H9 (cell line): ENCODE measurements around the gene SGSM2. TPM values are rescaled to one million over a fixed set of nuclear protein-coding genes. Genes with fewer than 3 reads are reported as not detected.

ENCODE experiments used
- DNase-seq: peaks from one replicate; pipeline ENCODE4 v3.0.0-alpha.2; 2017
- H2AFZ ChIP-seq: one replicate; pipeline ENCODE4 v1.6.1; 2013; ENCODE audit warnings: mild to moderate bottlenecking, low read length, control low read depth, moderate library complexity
- H2AK5ac ChIP-seq: 2 replicates; pipeline ENCODE4 v1.6.1; 2013; ENCODE audit warnings: low read length, control low read depth, mixed read lengths; ENCODE audit not compliant: insufficient read length
- H2BK120ac ChIP-seq: one replicate; pipeline ENCODE4 v1.6.1; 2013; ENCODE audit warnings: low read depth, mild to moderate bottlenecking, low read length, control low read depth, inconsistent platforms; ENCODE audit not compliant: poor library complexity, severe bottlenecking
- H2BK12ac ChIP-seq: 2 replicates; pipeline ENCODE4 v1.6.1; 2013; ENCODE audit warnings: low read length, control low read depth, mixed read lengths, low read depth; ENCODE audit not compliant: insufficient read length
- H2BK15ac ChIP-seq: 2 replicates; pipeline ENCODE4 v1.6.1; 2013; ENCODE audit warnings: low read depth, low read length, control low read depth
- H2BK20ac ChIP-seq: one replicate; pipeline ENCODE4 v1.6.1; 2013; ENCODE audit warnings: low read depth, mild to moderate bottlenecking, low read length, control low read depth, inconsistent platforms; ENCODE audit not compliant: poor library complexity, severe bottlenecking
- H2BK5ac ChIP-seq: 2 replicates; pipeline ENCODE4 v1.6.1; 2013; ENCODE audit warnings: low read length, control low read depth, mixed read lengths; ENCODE audit not compliant: insufficient read length
- H3K14ac ChIP-seq: 2 replicates; pipeline ENCODE4 v1.6.1; 2013; ENCODE audit warnings: low read length, control low read depth; ENCODE audit not compliant: insufficient read depth
- H3K18ac ChIP-seq: 2 replicates; pipeline ENCODE4 v1.6.1; 2013; ENCODE audit warnings: low read depth, mild to moderate bottlenecking, mixed read lengths, low read length, control low read depth; ENCODE audit not compliant: insufficient read length
- H3K23ac ChIP-seq: 2 replicates; pipeline ENCODE4 v1.6.1; 2013; ENCODE audit warnings: low read length, control low read depth, mixed read lengths, low read depth; ENCODE audit not compliant: insufficient read length
- H3K23me2 ChIP-seq: 2 replicates; pipeline ENCODE4 v1.6.1; 2013; ENCODE audit warnings: low read depth, mild to moderate bottlenecking, mixed read lengths, low read length, control low read depth; ENCODE audit not compliant: insufficient read length, poor library complexity, severe bottlenecking
- H3K27ac ChIP-seq: 2 replicates; pipeline ENCODE4 v1.5.1; 2013; ENCODE audit warnings: low read length, control low read depth, mixed read lengths, low read depth; ENCODE audit not compliant: insufficient read length
- H3K27me3 ChIP-seq: 2 replicates; pipeline ENCODE4 v1.6.1; 2013; ENCODE audit warnings: low read length, control low read depth, inconsistent platforms; ENCODE audit not compliant: insufficient read depth
- H3K4ac ChIP-seq: 2 replicates; pipeline ENCODE4 v1.6.1; 2013; ENCODE audit warnings: low read depth, mild to moderate bottlenecking, control low read depth, inconsistent platforms, low read length, moderate library complexity
- H3K4me1 ChIP-seq: 2 replicates; pipeline ENCODE4 v1.6.1; 2013; ENCODE audit warnings: low read length, control low read depth, inconsistent platforms; ENCODE audit not compliant: insufficient read depth
- H3K4me2 ChIP-seq: 2 replicates; pipeline ENCODE4 v1.6.1; 2013; ENCODE audit warnings: low read length, control low read depth, mixed read lengths; ENCODE audit not compliant: insufficient read length, insufficient read depth
- H3K56ac ChIP-seq: 2 replicates; pipeline ENCODE4 v1.6.1; 2013; ENCODE audit warnings: low read depth, mild to moderate bottlenecking, mixed read lengths, low read length, control low read depth; ENCODE audit not compliant: insufficient read length
- H3K79me1 ChIP-seq: 2 replicates; pipeline ENCODE4 v1.6.1; 2013; ENCODE audit warnings: low read depth, mild to moderate bottlenecking, moderate library complexity, low read length, control low read depth, inconsistent platforms; ENCODE audit not compliant: insufficient read depth, poor library complexity, severe bottlenecking
- H3K79me2 ChIP-seq: 2 replicates; pipeline ENCODE4 v1.6.1; 2013; ENCODE audit warnings: low read length, control low read depth, inconsistent platforms; ENCODE audit not compliant: insufficient read depth
- H3K9ac ChIP-seq: 2 replicates; pipeline ENCODE4 v1.6.1; 2013; ENCODE audit warnings: low read length, control low read depth, mixed read lengths; ENCODE audit not compliant: insufficient read length; ENCODE audit errors: extremely low read depth
- H3K9me3 ChIP-seq: one replicate; pipeline ENCODE4 v1.6.1; 2013; ENCODE audit warnings: low read depth, low read length, inconsistent platforms; ENCODE audit not compliant: control insufficient read depth
- H3T11ph ChIP-seq: one replicate; pipeline ENCODE4 v1.6.1; 2013; ENCODE audit warnings: mild to moderate bottlenecking, low read length, control low read depth, inconsistent platforms
- H4K20me1 ChIP-seq: one replicate; pipeline ENCODE4 v1.6.1; 2013; ENCODE audit not compliant: control insufficient read depth, insufficient read length, insufficient read depth
- H4K5ac ChIP-seq: 2 replicates; pipeline ENCODE4 v1.6.1; 2013; ENCODE audit warnings: low read depth, mild to moderate bottlenecking, mixed read lengths, low read length, control low read depth; ENCODE audit not compliant: insufficient read length
- H4K8ac ChIP-seq: replicated peaks from 2 replicates; pipeline ENCODE4 v1.6.1; 2013; ENCODE audit warnings: low read length, control low read depth, mixed read lengths, low read depth; ENCODE audit not compliant: insufficient read length
- H4K91ac ChIP-seq: 2 replicates; pipeline ENCODE4 v1.6.1; 2013; ENCODE audit warnings: low read depth, mild to moderate bottlenecking, moderate library complexity, mixed read lengths, low read length, control low read depth; ENCODE audit not compliant: insufficient read length
- H3K27ac Mint-ChIP-seq, 3 experiments: 2 replicates in 2 of 3; 3 replicates in 1 of 3; pipeline ENCODE4 v1.8.0; 2020 to 2021; ENCODE audit warnings: mixed read lengths in 3 of 3, mild to moderate bottlenecking in 1 of 3, moderate library complexity in 1 of 3
- H3K27me3 Mint-ChIP-seq: 2 replicates; pipeline ENCODE4 v1.8.0; 2021; ENCODE audit warnings: low read depth, mild to moderate bottlenecking, moderate library complexity, mixed read lengths
- H3K36me3 Mint-ChIP-seq, 3 experiments: 2 replicates in 2 of 3; 3 replicates in 1 of 3; pipeline ENCODE4 v1.8.0; 2020 to 2021; ENCODE audit warnings: low read depth in 3 of 3, mixed read lengths in 3 of 3; ENCODE audit not compliant: insufficient read depth in 1 of 3
- H3K4me1 Mint-ChIP-seq, 2 experiments: 2 replicates each; pipeline ENCODE4 v1.8.0; 2020; ENCODE audit warnings: mixed read lengths in 2 of 2
- H3K4me3 Mint-ChIP-seq, 2 experiments: 2 replicates in 1 of 2; 3 replicates in 1 of 2; pipeline ENCODE4 v1.8.0; 2020 to 2021; ENCODE audit warnings: mild to moderate bottlenecking in 2 of 2, mixed read lengths in 2 of 2, moderate library complexity in 1 of 2
- H3K9me3 Mint-ChIP-seq, 2 experiments: 2 replicates in 1 of 2; 3 replicates in 1 of 2; pipeline ENCODE4 v1.8.0; 2020; ENCODE audit warnings: mild to moderate bottlenecking in 2 of 2, mixed read lengths in 2 of 2, moderate library complexity in 1 of 2
- WGBS: extraction: QIAGEN DNeasy Blood & Tissue Kit; methylation state at CpG from one replicate; pipeline ENCODE4 v1.1.7; 2013; ENCODE audit warnings: missing lambda C conversion rate, low lambda C conversion rate, mixed read lengths; ENCODE audit not compliant: insufficient read length; ENCODE audit errors: extremely low coverage; 5-methylcytosine and 5-hydroxymethylcytosine counted together
- total RNA-seq: library from RNA; stranded (reverse); gene quantifications from 2 replicates; pipeline ENCODE4 v1.2.1, GENCODE V29; 2021
- TF ChIP-seq, protein P1 (sequence below): fragments of 200-600 bp; sonication (generic); conservative IDR thresholded peaks from 3 replicates; pipeline ENCODE4 v1.8.0; 2021; ENCODE audit warnings: antibody characterized with exemption, mild to moderate bottlenecking

SGSM2 gene
- total RNA-seq, 1 experiment from 2014 or later, result 45.6 TPM

DNA sequence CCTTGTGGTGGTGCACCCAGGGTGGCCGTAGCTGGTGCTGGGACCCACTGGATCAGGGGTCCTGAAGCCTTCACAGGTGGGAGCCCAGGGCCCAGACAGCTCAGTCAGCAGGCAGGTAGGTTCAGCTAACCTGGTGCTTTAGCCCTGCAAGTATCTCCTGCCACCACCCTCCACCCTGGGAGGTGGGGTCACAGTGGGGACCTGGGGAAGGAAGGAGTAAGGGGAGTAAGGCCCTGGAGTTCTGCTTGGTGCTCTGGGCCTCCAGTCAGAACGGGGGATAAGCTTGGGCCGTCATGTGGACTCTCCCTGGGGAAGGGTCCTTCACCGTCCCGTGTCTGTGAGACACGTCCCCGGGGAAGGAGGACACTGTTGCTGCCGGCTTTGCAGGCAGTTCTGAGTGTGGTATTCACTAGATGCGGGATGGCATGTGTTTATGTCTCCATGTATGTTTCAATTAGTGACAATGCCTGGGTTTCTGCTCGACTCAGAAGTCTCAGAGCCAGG is 20.7 kb downstream of the SGSM2 start:
- no peak overlapping the region for H4K8ac ChIP-seq
- TF ChIP-seq, protein P1, sequence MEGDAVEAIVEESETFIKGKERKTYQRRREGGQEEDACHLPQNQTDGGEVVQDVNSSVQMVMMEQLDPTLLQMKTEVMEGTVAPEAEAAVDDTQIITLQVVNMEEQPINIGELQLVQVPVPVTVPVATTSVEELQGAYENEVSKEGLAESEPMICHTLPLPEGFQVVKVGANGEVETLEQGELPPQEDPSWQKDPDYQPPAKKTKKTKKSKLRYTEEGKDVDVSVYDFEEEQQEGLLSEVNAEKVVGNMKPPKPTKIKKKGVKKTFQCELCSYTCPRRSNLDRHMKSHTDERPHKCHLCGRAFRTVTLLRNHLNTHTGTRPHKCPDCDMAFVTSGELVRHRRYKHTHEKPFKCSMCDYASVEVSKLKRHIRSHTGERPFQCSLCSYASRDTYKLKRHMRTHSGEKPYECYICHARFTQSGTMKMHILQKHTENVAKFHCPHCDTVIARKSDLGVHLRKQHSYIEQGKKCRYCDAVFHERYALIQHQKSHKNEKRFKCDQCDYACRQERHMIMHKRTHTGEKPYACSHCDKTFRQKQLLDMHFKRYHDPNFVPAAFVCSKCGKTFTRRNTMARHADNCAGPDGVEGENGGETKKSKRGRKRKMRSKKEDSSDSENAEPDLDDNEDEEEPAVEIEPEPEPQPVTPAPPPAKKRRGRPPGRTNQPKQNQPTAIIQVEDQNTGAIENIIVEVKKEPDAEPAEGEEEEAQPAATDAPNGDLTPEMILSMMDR, result no peak
- H2AK5ac ChIP-seq, result no peak overlapping the region
- no peak overlapping the region for H3K23ac ChIP-seq
- Mint-ChIP-seq H3K4me1 (0 out of 4 replicates have a peak, but pooled peaks cover 0 to 2% of the 10 kb centered on the region in 2 experiments), H3K36me3 (peaks cover 3 to 7% (median 4%) of the 10 kb centered on the region in 3 experiments; a peak in 6 of 7 replicates), H3K27me3 (peaks cover 3% of the 10 kb centered on the region; the same call in 1 of the 2 replicates), H3K4me3 (no peak overlapping the region), H3K27ac (no peak overlapping the region; a peak in 1 of 7 replicates), H3K9me3 (no peaks in the 10 kb centered on the region)
- no peak overlapping the region for H3K14ac ChIP-seq
- no peaks in the 10 kb centered on the region for H3K9me3 ChIP-seq
- no peak overlapping the region for H2BK5ac ChIP-seq
- no peak overlapping the region for H2BK20ac ChIP-seq
- no peak overlapping the region for H3T11ph ChIP-seq
- no peaks in the 10 kb centered on the region for H3K27me3 ChIP-seq
- H3K56ac ChIP-seq, result no peak overlapping the region
- H3K4ac ChIP-seq, result no peak overlapping the region
- no peaks in the 10 kb centered on the region for H4K20me1 ChIP-seq
- 0 out of 2 replicates have a peak, but pooled peaks cover 2% of the 10 kb centered on the region for H3K4me1 ChIP-seq
- DNase-seq, result no peak
- no peaks in the 10 kb centered on the region for H3K79me2 ChIP-seq
- H3K4me2 ChIP-seq, result no peak overlapping the region
- H2BK120ac ChIP-seq, result no peak overlapping the region
- no peaks in the 10 kb centered on the region for H3K23me2 ChIP-seq
- H2AFZ ChIP-seq, result no peak overlapping the region
- H3K79me1 ChIP-seq, result no peaks in the 10 kb centered on the region
- no peak overlapping the region for H2BK15ac ChIP-seq
- no peak overlapping the region for H3K9ac ChIP-seq
- no peak overlapping the region for H4K91ac ChIP-seq
- H3K27ac ChIP-seq, result no peak overlapping the region
- no peak overlapping the region for H4K5ac ChIP-seq
- WGBS, result no CpG with 5 or more reads among the region's 10 CpGs
- no peak overlapping the region for H2BK12ac ChIP-seq
- H3K18ac ChIP-seq, result no peak overlapping the region
